Transverse colon (tissue), 3 donors: ENCODE measurements around the gene WNT11.
"Not testable (repeated sequence)": the region's sequence is repeated elsewhere in the genome, so short reads cannot be mapped to it uniquely, and the experiment has no call there.

ENCODE experiments used
- EP300 ChIP-seq: sonication (generic); formaldehyde crosslinking; IDR thresholded peaks from one replicate; pipeline ENCODE4 v1.6.1; 2017; ENCODE audit warnings: antibody characterized with exemption, low read depth
- POLR2A ChIP-seq: fragments of 450-650 bp; IDR thresholded peaks from one replicate; pipeline ENCODE4 v1.6.1; 2016; ENCODE audit warnings: antibody characterized with exemption, mild to moderate bottlenecking, moderate library complexity
- TF ChIP-seq, protein P1 (sequence below), 5 experiments: fragments of 200-600 bp in 3 of 5; fragments of 450-650 bp in 2 of 5; sonication (generic) in 3 of 5; IDR thresholded peaks; 1 replicate in 2 of 5; 2 replicates in 3 of 5; pipeline ENCODE4 v1.5.1; 2016 to 2017; ENCODE audit warnings: antibody characterized with exemption in 5 of 5, inconsistent platforms in 3 of 5, mild to moderate bottlenecking in 2 of 5, moderate library complexity in 1 of 5

DNA sequence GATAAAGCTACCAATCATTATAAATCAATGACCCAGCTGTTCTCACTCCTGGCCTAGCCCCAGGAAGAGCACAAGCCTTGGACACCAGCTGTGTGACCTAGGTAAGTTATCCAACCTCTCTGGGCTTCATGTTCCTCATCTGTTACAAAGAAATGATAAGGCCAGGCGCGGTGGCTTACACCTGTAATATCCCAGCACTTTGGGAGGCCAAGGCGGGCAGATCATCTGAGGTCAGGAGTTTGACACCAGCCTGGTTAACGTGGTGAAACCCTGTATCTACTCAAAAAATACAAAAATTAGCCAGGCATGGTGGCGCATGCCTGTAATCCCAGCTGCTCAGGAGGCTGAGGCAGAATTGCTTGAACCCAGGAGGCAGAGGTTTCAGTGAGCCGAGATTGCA, 7.6 kb downstream of the WNT11 start:
- TF ChIP-seq POLR2A, EP300: not testable (repeated sequence)
- TF ChIP-seq, protein P1, sequence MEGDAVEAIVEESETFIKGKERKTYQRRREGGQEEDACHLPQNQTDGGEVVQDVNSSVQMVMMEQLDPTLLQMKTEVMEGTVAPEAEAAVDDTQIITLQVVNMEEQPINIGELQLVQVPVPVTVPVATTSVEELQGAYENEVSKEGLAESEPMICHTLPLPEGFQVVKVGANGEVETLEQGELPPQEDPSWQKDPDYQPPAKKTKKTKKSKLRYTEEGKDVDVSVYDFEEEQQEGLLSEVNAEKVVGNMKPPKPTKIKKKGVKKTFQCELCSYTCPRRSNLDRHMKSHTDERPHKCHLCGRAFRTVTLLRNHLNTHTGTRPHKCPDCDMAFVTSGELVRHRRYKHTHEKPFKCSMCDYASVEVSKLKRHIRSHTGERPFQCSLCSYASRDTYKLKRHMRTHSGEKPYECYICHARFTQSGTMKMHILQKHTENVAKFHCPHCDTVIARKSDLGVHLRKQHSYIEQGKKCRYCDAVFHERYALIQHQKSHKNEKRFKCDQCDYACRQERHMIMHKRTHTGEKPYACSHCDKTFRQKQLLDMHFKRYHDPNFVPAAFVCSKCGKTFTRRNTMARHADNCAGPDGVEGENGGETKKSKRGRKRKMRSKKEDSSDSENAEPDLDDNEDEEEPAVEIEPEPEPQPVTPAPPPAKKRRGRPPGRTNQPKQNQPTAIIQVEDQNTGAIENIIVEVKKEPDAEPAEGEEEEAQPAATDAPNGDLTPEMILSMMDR (IDR thresholded peaks at IDR 0.05): not testable (repeated sequence)
